Eye (tissue), 1 donor: Measurements from ENCODE around the gene ABCA4.

Source experiments
- DNase-seq: peaks from one replicate; pipeline ENCODE4 v3.0.0-alpha.2; 2015

The ABCA4 gene

GRCh38 chr1:94122201-94122970, 1.4 kb upstream of the ABCA4 start:
- DNase-seq, result no peak

- peak; percentile 73 for DNase-seq
Measured at GRCh38 chr1:94121411-94121821, 468 bp upstream of the ABCA4 start.

GRCh38 chr1:94120570-94120901, 412 bp downstream of the ABCA4 start:
- no peak for DNase-seq

GRCh38 chr1:94119796-94120569, 965 bp downstream of the ABCA4 start:
- peak; percentile 48 for DNase-seq

- DNase-seq, result peak; percentile 30
Measured at GRCh38 chr1:94119306-94119705, 1.6 kb downstream of the ABCA4 start.

GRCh38 chr1:94118471-94118870, 2.5 kb downstream of the ABCA4 start:
- no peak for DNase-seq

GRCh38 chr1:94118013-94118412, 2.9 kb downstream of the ABCA4 start:
- peak; percentile 37 for DNase-seq

- DNase-seq, result no peak
Measured at GRCh38 chr1:94117259-94117851, 3.6 kb downstream of the ABCA4 start.

- peak; percentile 39 for DNase-seq
Measured at GRCh38 chr1:94115900-94116436, 5.0 kb downstream of the ABCA4 start.

GRCh38 chr1:94115254-94115899, 5.6 kb downstream of the ABCA4 start:
- no peak for DNase-seq

- DNase-seq, result peak; percentile 19
Measured at GRCh38 chr1:94113589-94114226, 7.2 kb downstream of the ABCA4 start.

- no peak for DNase-seq
Measured at GRCh38 chr1:94111879-94112278, 9.1 kb downstream of the ABCA4 start.

GRCh38 chr1:94110946-94111740, 9.8 kb downstream of the ABCA4 start:
- DNase-seq, result no peak

GRCh38 chr1:94110021-94110761, 10.8 kb downstream of the ABCA4 start:
- DNase-seq, result no peak

GRCh38 chr1:94109478-94109877, 11.5 kb downstream of the ABCA4 start:
- DNase-seq, result no peak

- no peak for DNase-seq
Measured at GRCh38 chr1:94107141-94107540, 13.8 kb downstream of the ABCA4 start.

- DNase-seq, result no peak
Measured at GRCh38 chr1:94106716-94107115, 14.2 kb downstream of the ABCA4 start.

GRCh38 chr1:94105957-94106529, 14.9 kb downstream of the ABCA4 start:
- DNase-seq, result peak; percentile 20

- peak; percentile 33 for DNase-seq
Measured at GRCh38 chr1:94105581-94105952, 15.4 kb downstream of the ABCA4 start.

- DNase-seq, result peak; percentile 36
Measured at GRCh38 chr1:94104776-94105580, 16.0 kb downstream of the ABCA4 start.
